ENCODE data around the gene BGN. TPM values are rescaled to one million over a fixed set of nuclear protein-coding genes. Genes with fewer than 3 reads are reported as not detected.

The BGN gene
- total RNA-seq, 1 experiment from 2014 or later, result 0.37 TPM

GRCh38 chrX:153557618-153558355, 63.0 kb downstream of the BGN start:
- ATAC-seq, result no peak
- CTCF ChIA-PET, result no interaction called here

More at GRCh38 chrX:153557618-153558355, 63.0 kb downstream of the BGN start:
- Histone ChIP-seq H3K4me3 (replicated peaks in 1 of 2; ENCODE audit: low read depth in 1 of 2, low read length in 2 of 2) (no peak overlapping the region), H3K36me3 (ENCODE audit: control insufficient read depth in 1 of 2, insufficient read depth in 2 of 2, low read length in 2 of 2) (no peaks in the 10 kb centered on the region), H4K20me1 (ENCODE audit: insufficient read depth) (no peaks in the 10 kb centered on the region), H3K9ac (ENCODE audit: low read length) (no peak overlapping the region), H3K27ac (ENCODE audit: low read depth, low read length) (no peak overlapping the region), H3K79me2 (ENCODE audit: insufficient read depth, low read length) (no peaks in the 10 kb centered on the region), H3K9me2 (ENCODE audit: insufficient read depth) (no peaks in the 10 kb centered on the region), H2AFZ (ENCODE audit: low read depth, low read length, poor library complexity, severe bottlenecking) (no peak overlapping the region), H3K4me2 (ENCODE audit: low read length) (no peak overlapping the region), H3K4me1 (ENCODE audit: control insufficient read depth in 1 of 2, insufficient read depth in 2 of 2, low read length in 2 of 2) (no peaks in the 10 kb centered on the region), H3K9me3 (ENCODE audit: control insufficient read depth in 1 of 2, insufficient read depth in 1 of 2, low read depth in 1 of 2, low read length in 2 of 2) (no peaks in the 10 kb centered on the region), H3K27me3 (ENCODE audit: insufficient read depth, low read length) (no peaks in the 10 kb centered on the region)
- intact Hi-C loops (cut with micrococcal nuclease), result loop anchor here (5.0 kb wide), 1 partner anchor 150 kb away; no protein-coding TSS in a partner anchor
- DNase-seq (ENCODE audit: low read depth, low spot score), result no peak
- RAD21 ChIA-PET (ENCODE audit: low non-redundant PET in 1 of 2, low total read pairs in 2 of 2, uncharacterized antibody in 2 of 2, unreplicated experiment in 2 of 2), result no interaction called here
- no TSS peak for BruUV-seq (replicated peaks)
- POLR2A ChIA-PET, result no interaction called here
- 0 out of 6 replicates have a peak, but pooled peaks of 1 of the 3 experiments have one; percentile 8 for TF ChIP-seq CTCF (IDR thresholded peaks at IDR 0.05 in 2 of 3, conservative IDR thresholded peaks at IDR 0.05 in 1 of 3; ENCODE audit: borderline replicate concordance in 1 of 3, insufficient read depth in 1 of 3, low read depth in 2 of 3, low read length in 2 of 3)
- TF ChIP-seq REST (IDR thresholded peaks at IDR 0.05; ENCODE audit: low read depth), result no peak

Other genes starting within 250 kb of the BGN start
- gene PNMA6F, start 173.2 kb upstream of the BGN start, total RNA-seq (2021; ENCODE audit: unreplicated experiment), result not detected
- 9.8 TPM for gene ZNF275, start 160.8 kb upstream of the BGN start, total RNA-seq (2021; ENCODE audit: unreplicated experiment)
- gene PNMA6E, start 93.6 kb upstream of the BGN start, total RNA-seq (2021; ENCODE audit: unreplicated experiment), result not detected
- not detected for gene ZFP92, start 83.5 kb upstream of the BGN start, total RNA-seq (2021; ENCODE audit: unreplicated experiment)
- 2.9 TPM for gene TREX2, start 48.9 kb upstream of the BGN start, total RNA-seq (2021; ENCODE audit: unreplicated experiment)
- gene HAUS7, start 24.4 kb upstream of the BGN start, total RNA-seq (2021; ENCODE audit: unreplicated experiment), result 28.9 TPM
- gene ATP2B3, start 22.7 kb downstream of the BGN start, total RNA-seq (2021; ENCODE audit: unreplicated experiment), result not detected
- 20.3 TPM for gene CCNQ, start 104.2 kb downstream of the BGN start, total RNA-seq (2021; ENCODE audit: unreplicated experiment)
- gene DUSP9, start 152.2 kb downstream of the BGN start, total RNA-seq (2021; ENCODE audit: unreplicated experiment), result 14.2 TPM
- 0.84 TPM for gene PNCK, start 178.8 kb downstream of the BGN start, total RNA-seq (2021; ENCODE audit: unreplicated experiment)
- gene SLC6A8, start 192.9 kb downstream of the BGN start, total RNA-seq (2021; ENCODE audit: unreplicated experiment), result 101 TPM
- gene BCAP31, start 229.4 kb downstream of the BGN start, total RNA-seq (2021; ENCODE audit: unreplicated experiment), result 185 TPM
- 7.1 TPM for gene ABCD1, start 229.9 kb downstream of the BGN start, total RNA-seq (2021; ENCODE audit: unreplicated experiment)

All from HCT116 (cell line).